ENCODE results near the gene DAO. TPM values are rescaled to one million over a fixed set of nuclear protein-coding genes. Genes with fewer than 3 reads are reported as not detected.

The DAO gene
- total and polyA plus RNA-seq, 2 donors = not detected

- no peaks in the 10 kb centered on the region for H3K36me3 ChIP-seq (ENCODE audit: insufficient read depth)
- no peak overlapping the region for H3K27ac ChIP-seq (ENCODE audit: low read depth)
- no peak for DNase-seq (ENCODE audit: extremely low spot score)
- H3K4me3 ChIP-seq (ENCODE audit: low read depth, low read length) = no peak overlapping the region
- WGBS = 55% methylated on average over 3 of the region's 3 CpGs
- H3K4me1 ChIP-seq (ENCODE audit: insufficient read depth) = no peaks in the 10 kb centered on the region
Measured at GRCh38 chr12:108930756-108931155, 50.9 kb downstream of the DAO start.

- Histone ChIP-seq H3K4me1 (ENCODE audit: insufficient read depth) (no peaks in the 10 kb centered on the region), H3K27ac (ENCODE audit: low read depth) (no peak overlapping the region), H3K4me3 (ENCODE audit: low read depth, low read length) (no peak overlapping the region), H3K36me3 (ENCODE audit: insufficient read depth) (no peaks in the 10 kb centered on the region)
- WGBS = 76% methylated on average over 6 of the region's 6 CpGs
- no peak for DNase-seq (ENCODE audit: extremely low spot score)
Measured at GRCh38 chr12:108933949-108934348, 54.1 kb downstream of the DAO start.

- Histone ChIP-seq H3K4me1 (ENCODE audit: insufficient read depth) (no peaks in the 10 kb centered on the region), H3K27ac (ENCODE audit: low read depth) (no peak overlapping the region)
- WGBS = 79% methylated on average over 7 of the region's 7 CpGs
Measured at GRCh38 chr12:108935159-108935763, 55.4 kb downstream of the DAO start.

GRCh38 chr12:108938247-108938924 is 58.5 kb downstream of the DAO start:
- H3K4me3 ChIP-seq (ENCODE audit: low read depth, low read length) = no peak overlapping the region
- no peak overlapping the region for H3K27ac ChIP-seq (ENCODE audit: low read depth)
- no peaks in the 10 kb centered on the region for H3K36me3 ChIP-seq (ENCODE audit: insufficient read depth)
- 73% methylated on average over 13 of the region's 13 CpGs for WGBS
- no peaks in the 10 kb centered on the region for H3K4me1 ChIP-seq (ENCODE audit: insufficient read depth)
- no peak for DNase-seq (ENCODE audit: extremely low spot score)

More at GRCh38 chr12:108935159-108935763, 55.4 kb downstream of the DAO start:
- Histone ChIP-seq H3K36me3 (ENCODE audit: insufficient read depth) (no peaks in the 10 kb centered on the region), H3K4me3 (ENCODE audit: low read depth, low read length) (no peak overlapping the region)
- DNase-seq (ENCODE audit: extremely low spot score) = no peak

GRCh38 chr12:108939594-108939993 is 59.7 kb downstream of the DAO start:
- DNase-seq (ENCODE audit: extremely low spot score) = no peak
- no peaks in the 10 kb centered on the region for H3K4me1 ChIP-seq (ENCODE audit: insufficient read depth)
- WGBS = 60% methylated on average over 1 of the region's 1 CpG
- no peak overlapping the region for H3K4me3 ChIP-seq (ENCODE audit: low read depth, low read length)
- H3K27ac ChIP-seq (ENCODE audit: low read depth) = no peak overlapping the region
- no peaks in the 10 kb centered on the region for H3K36me3 ChIP-seq (ENCODE audit: insufficient read depth)

GRCh38 chr12:108940138-108940537 is 60.2 kb downstream of the DAO start:
- Histone ChIP-seq H3K27ac (ENCODE audit: low read depth) (no peak overlapping the region), H3K36me3 (ENCODE audit: insufficient read depth) (no peaks in the 10 kb centered on the region), H3K4me3 (ENCODE audit: low read depth, low read length) (no peak overlapping the region), H3K4me1 (ENCODE audit: insufficient read depth) (no peaks in the 10 kb centered on the region)
- no peak for DNase-seq (ENCODE audit: extremely low spot score)
- 32% methylated on average over 1 of the region's 1 CpG for WGBS

GRCh38 chr12:108947097-108947496 is 67.2 kb downstream of the DAO start:
- DNase-seq (ENCODE audit: extremely low spot score) = no peak
- Histone ChIP-seq H3K4me1 (ENCODE audit: insufficient read depth) (no peaks in the 10 kb centered on the region), H3K4me3 (ENCODE audit: low read depth, low read length) (no peak overlapping the region), H3K27ac (ENCODE audit: low read depth) (no peak overlapping the region), H3K36me3 (ENCODE audit: insufficient read depth) (no peaks in the 10 kb centered on the region)
- 60% methylated on average over 1 of the region's 1 CpG for WGBS

- no peaks in the 10 kb centered on the region for H3K4me1 ChIP-seq (ENCODE audit: insufficient read depth)
- no peak overlapping the region for H3K4me3 ChIP-seq (ENCODE audit: low read depth, low read length)
- DNase-seq (ENCODE audit: extremely low spot score) = no peak
- no peak overlapping the region for H3K27ac ChIP-seq (ENCODE audit: low read depth)
- no peaks in the 10 kb centered on the region for H3K36me3 ChIP-seq (ENCODE audit: insufficient read depth)
Measured at GRCh38 chr12:108948367-108948766, 68.5 kb downstream of the DAO start.

GRCh38 chr12:108949976-108950375 is 70.1 kb downstream of the DAO start:
- Histone ChIP-seq H3K27ac (ENCODE audit: low read depth) (no peak overlapping the region), H3K36me3 (ENCODE audit: insufficient read depth) (no peaks in the 10 kb centered on the region), H3K4me3 (ENCODE audit: low read depth, low read length) (no peak overlapping the region), H3K4me1 (ENCODE audit: insufficient read depth) (no peaks in the 10 kb centered on the region)
- no peak for DNase-seq (ENCODE audit: extremely low spot score)
- whole genome bisulfite sequencing = 92% methylated on average over 1 of the region's 1 CpG

Small RNA genes within 50 kb of the gene (small RNA-seq; reads per million reads assigned to genes)
- gene MIR619 (not detected), gene RNU6-361P (not detected)

Other genes starting within 250 kb of the DAO start
- gene SELPLG, start 246.2 kb upstream of the DAO start, total RNA-seq = 3.6 TPM
- gene SELPLG, start 246.2 kb upstream of the DAO start, polyA plus RNA-seq = 9.4 TPM
- 213 TPM for gene CORO1C, start 148.6 kb upstream of the DAO start, total RNA-seq
- gene CORO1C, start 148.6 kb upstream of the DAO start, polyA plus RNA-seq = 149 TPM
- gene SSH1, start 22.5 kb upstream of the DAO start, total RNA-seq = 12.2 TPM
- gene SSH1, start 22.5 kb upstream of the DAO start, polyA plus RNA-seq = 12.5 TPM
- gene SVOP, start 141.0 kb downstream of the DAO start, total RNA-seq = 0.48 TPM
- 0.13 TPM for gene SVOP, start 141.0 kb downstream of the DAO start, polyA plus RNA-seq
- gene USP30, start 172.5 kb downstream of the DAO start, total RNA-seq = 13.9 TPM
- 11.5 TPM for gene USP30, start 172.5 kb downstream of the DAO start, polyA plus RNA-seq
- gene ALKBH2, start 213.4 kb downstream of the DAO start, total RNA-seq = 13.3 TPM
- 23.9 TPM for gene ALKBH2, start 213.4 kb downstream of the DAO start, polyA plus RNA-seq
- gene UNG, start 217.5 kb downstream of the DAO start, total RNA-seq = 21.4 TPM
- gene UNG, start 217.5 kb downstream of the DAO start, polyA plus RNA-seq = 17.6 TPM
- gene ACACB, start 236.5 kb downstream of the DAO start, total RNA-seq = 34.5 TPM
- 53.5 TPM for gene ACACB, start 236.5 kb downstream of the DAO start, polyA plus RNA-seq